Neural progenitor cell (in vitro differentiated cells): ENCODE data around the gene TGM2.

Source experiments
- EZH2 ChIP-seq: fragments of 200-600 bp; sonication (generic); IDR thresholded peaks from 2 replicates; pipeline ENCODE4 v1.6.1; 2017; ENCODE audit warnings: antibody characterized with exemption, mild to moderate bottlenecking, moderate library complexity
- EZH2phosphoT487 ChIP-seq: fragments of 200-600 bp; sonication (generic); IDR thresholded peaks from 2 replicates; pipeline ENCODE4 v1.6.1; 2017; ENCODE audit warnings: antibody characterized with exemption
- TF ChIP-seq, protein P1 (sequence below): fragments of 200-600 bp; sonication (generic); IDR thresholded peaks from 2 replicates; pipeline ENCODE4 v1.5.1; 2017; ENCODE audit warnings: antibody characterized with exemption, mild to moderate bottlenecking

DNA sequence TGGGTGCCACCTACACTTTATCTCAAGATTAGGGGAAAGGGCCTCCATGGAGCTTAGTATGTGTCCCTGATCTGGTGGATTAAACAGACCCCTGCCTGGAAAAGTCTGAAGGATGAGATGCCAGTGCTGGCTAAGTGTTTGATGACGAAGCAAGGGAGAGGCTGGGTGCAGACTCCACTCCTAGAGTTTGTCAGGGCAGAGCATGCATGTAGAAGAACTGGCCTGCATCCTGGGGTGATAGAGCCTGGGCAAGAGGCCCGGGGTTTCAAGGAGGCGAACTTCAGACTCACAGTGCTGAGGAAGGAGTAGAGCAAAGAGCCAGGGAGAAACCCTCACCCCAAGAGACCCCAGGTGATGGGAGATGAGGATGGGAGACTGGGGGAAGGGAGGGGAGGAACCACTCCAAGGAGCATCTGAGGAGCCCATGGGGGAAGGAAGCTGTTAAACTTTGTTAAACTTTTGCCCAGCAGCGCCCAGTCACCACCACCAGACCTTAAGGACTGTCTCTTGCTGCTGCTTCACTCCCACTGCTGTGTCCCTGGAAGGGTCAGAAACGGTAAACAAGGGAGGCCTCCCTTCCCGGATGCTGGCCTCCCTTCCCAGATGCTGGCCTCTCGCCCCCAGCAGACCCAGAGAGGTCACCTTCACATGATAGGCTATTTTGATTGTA lies 69.9 kb downstream of the TGM2 start:
- TF ChIP-seq, protein P1, sequence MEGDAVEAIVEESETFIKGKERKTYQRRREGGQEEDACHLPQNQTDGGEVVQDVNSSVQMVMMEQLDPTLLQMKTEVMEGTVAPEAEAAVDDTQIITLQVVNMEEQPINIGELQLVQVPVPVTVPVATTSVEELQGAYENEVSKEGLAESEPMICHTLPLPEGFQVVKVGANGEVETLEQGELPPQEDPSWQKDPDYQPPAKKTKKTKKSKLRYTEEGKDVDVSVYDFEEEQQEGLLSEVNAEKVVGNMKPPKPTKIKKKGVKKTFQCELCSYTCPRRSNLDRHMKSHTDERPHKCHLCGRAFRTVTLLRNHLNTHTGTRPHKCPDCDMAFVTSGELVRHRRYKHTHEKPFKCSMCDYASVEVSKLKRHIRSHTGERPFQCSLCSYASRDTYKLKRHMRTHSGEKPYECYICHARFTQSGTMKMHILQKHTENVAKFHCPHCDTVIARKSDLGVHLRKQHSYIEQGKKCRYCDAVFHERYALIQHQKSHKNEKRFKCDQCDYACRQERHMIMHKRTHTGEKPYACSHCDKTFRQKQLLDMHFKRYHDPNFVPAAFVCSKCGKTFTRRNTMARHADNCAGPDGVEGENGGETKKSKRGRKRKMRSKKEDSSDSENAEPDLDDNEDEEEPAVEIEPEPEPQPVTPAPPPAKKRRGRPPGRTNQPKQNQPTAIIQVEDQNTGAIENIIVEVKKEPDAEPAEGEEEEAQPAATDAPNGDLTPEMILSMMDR: no peak
- TF ChIP-seq EZH2: no peak
- TF ChIP-seq EZH2phosphoT487: no peak
